Breast epithelium (tissue), 4 donors: ENCODE results near the gene EGFL7. TPM values are rescaled to one million over a fixed set of nuclear protein-coding genes. Genes with fewer than 3 reads are reported as not detected.

Experiments
- DNase-seq, 2 donors: peaks; one replicate each; pipeline ENCODE4 v3.0.0-alpha.2; 2019; ENCODE audit warnings: low spot score in 2 of 2
- H3K27ac ChIP-seq, 2 donors: fragments of 200-600 bp; sonication (generic) in 1 of 2; one replicate each; pipeline ENCODE4 v1.5.1; 2016 to 2019; ENCODE audit warnings: mild to moderate bottlenecking in 1 of 2
- H3K27me3 ChIP-seq, 2 donors: fragments of 200-600 bp; sonication (generic) in 1 of 2; one replicate each; pipeline versions ENCODE4 v1.5.1 to v1.6.0; 2017 to 2019; ENCODE audit warnings: control low read depth in 1 of 2, mild to moderate bottlenecking in 1 of 2
- H3K36me3 ChIP-seq: fragments of 200-600 bp; one replicate; pipeline ENCODE4 v1.5.1; 2019
- H3K4me1 ChIP-seq, 2 donors: fragments of 200-600 bp; sonication (generic); one replicate each; pipeline ENCODE4 v1.5.1; 2016 to 2019; ENCODE audit warnings: control low read depth in 1 of 2
- H3K4me3 ChIP-seq, 3 donors: fragments of 200-600 bp; sonication (generic); 1 replicate in 2 of 3; 2 replicates in 1 of 3; pipeline ENCODE4 v1.5.1; 2016 to 2019; ENCODE audit warnings: mild to moderate bottlenecking in 3 of 3, moderate library complexity in 2 of 3
- H3K9me3 ChIP-seq, 2 donors: fragments of 200-600 bp; sonication (generic) in 1 of 2; one replicate each; pipeline ENCODE4 v1.5.1; 2016 to 2019; ENCODE audit warnings: control low read depth in 1 of 2
- CTCF ChIP-seq, 3 donors: fragments of 450-650 bp; IDR thresholded peaks; one replicate each; pipeline ENCODE4 v1.5.1; 2016 to 2017; ENCODE audit warnings: antibody characterized with exemption in 3 of 3, mild to moderate bottlenecking in 3 of 3, moderate library complexity in 3 of 3
- POLR2A ChIP-seq: fragments of 450-650 bp; IDR thresholded peaks from one replicate; pipeline ENCODE4 v1.6.1; 2016; ENCODE audit warnings: antibody characterized with exemption, mild to moderate bottlenecking, moderate library complexity
- POLR2AphosphoS5 ChIP-seq, 3 donors: sonication (generic); formaldehyde crosslinking; IDR thresholded peaks; one replicate each; pipeline ENCODE4 v1.6.1; 2017; ENCODE audit warnings: antibody characterized with exemption in 3 of 3
- intact Hi-C: fragments of 100-400 bp; cut with DNase I; formaldehyde crosslinking; loops from one replicate; pipeline ENCODE4 v1.15.1; 2023; ENCODE audit warnings: low total_unique reads
- total RNA-seq, 3 donors: library from RNA; depleted of rRNA; stranded (reverse); fragments of >200 nt; gene quantifications; one replicate each; pipeline ENCODE4 v1.1.0, GENCODE V29; 2016

Gene EGFL7
- total RNA-seq, result 100 to 1,000 TPM in 1 of 3 donors, 10 to 100 TPM in 2; 48.9 to 138 (median 53.4) TPM

DNA sequence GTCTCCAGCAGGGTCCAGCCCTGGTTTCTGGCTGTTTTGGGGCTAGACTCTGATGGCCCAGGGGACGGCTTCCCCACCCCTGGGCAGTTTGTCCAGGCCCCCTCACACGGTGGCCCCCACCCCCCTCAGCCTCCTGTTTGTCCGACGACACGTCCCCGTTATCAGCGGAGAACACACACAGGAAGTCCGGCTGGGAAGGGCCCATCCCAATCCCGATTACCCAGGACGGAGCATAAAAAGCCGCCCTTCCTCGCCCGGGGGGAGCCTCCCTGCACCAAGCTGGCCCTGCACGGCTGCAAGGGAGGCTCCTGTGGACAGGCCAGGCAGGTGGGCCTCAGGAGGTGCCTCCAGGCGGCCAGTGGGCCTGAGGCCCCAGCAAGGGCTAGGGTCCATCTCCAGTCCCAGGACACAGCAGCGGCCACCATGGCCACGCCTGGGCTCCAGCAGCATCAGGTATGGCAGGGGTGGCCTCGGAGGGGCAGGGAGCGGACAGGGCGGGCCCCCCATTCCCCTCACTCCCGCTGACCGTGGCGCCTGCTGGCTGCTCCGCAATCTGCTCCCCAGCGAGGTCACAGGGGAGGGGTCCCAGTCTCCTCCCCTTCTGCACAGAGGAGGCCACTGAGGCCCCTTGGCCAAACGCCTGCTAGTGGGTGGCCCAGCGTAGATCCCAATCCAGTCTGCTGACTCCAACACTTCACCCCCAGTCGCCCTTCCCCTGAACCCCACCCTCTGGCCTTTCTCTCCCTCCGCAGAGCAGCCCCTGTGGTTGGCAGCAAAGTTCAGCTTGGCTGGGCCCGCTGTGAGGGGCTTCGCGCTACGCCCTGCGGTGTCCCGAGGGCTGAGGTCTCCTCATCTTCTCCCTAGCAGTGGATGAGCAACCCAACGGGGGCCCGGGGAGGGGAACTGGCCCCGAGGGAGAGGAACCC, at the start of gene EGFL7:
Gene EGFL7, plus strand, starts transcription at position 261 of the 926 bp plus-strand sequence. CDS start 5,367 bp downstream, outside the sequence.
- TF ChIP-seq POLR2AphosphoS5 (IDR thresholded peaks at IDR 0.05) (peak; percentile 17 to 85 (median 72)), POLR2A (no peak), CTCF (IDR thresholded peaks at IDR 0.05) (no peak)
- intact Hi-C loops, result no loop called here
- Histone ChIP-seq H3K4me1 (peaks cover 0 to 4% of the 10 kb centered on the region in 2 donors), H3K27ac (peak within 1 kb of the TSS; percentile 10 to 87), H3K27me3 (peaks cover 0 to 67% of the 10 kb centered on the region in 2 donors), H3K9me3 (no peaks in the 10 kb centered on the region), H3K4me3 (peak within 1 kb of the TSS; percentile 47 to 69 (median 51)), H3K36me3 (no peaks in the 10 kb centered on the region)
- DNase-seq, result no peak

- Histone ChIP-seq H3K9me3 (no peaks in the 10 kb centered on the region), H3K4me3 (no peak overlapping the region), H3K27me3 (no peaks in the 10 kb centered on the region), H3K4me1 (no peaks in the 10 kb centered on the region), H3K27ac (peak overlapping the region in 1 of 2 donors; percentile 61), H3K36me3 (no peaks in the 10 kb centered on the region)
- intact Hi-C loops, result no loop called here
- DNase-seq, result no peak
- no peak for TF ChIP-seq POLR2AphosphoS5 (IDR thresholded peaks at IDR 0.05)
- TF ChIP-seq CTCF (IDR thresholded peaks at IDR 0.05), result no peak
- TF ChIP-seq POLR2A, result no peak
Observed at GRCh38 chr9:136613824-136614371, 48.8 kb upstream of the EGFL7 start.

GRCh38 chr9:136614372-136614922, 48.3 kb upstream of the EGFL7 start:
- Histone ChIP-seq H3K27me3 (no peaks in the 10 kb centered on the region), H3K27ac (peak overlapping the region in 1 of 2 donors; percentile 61), H3K4me3 (no peak overlapping the region), H3K9me3 (no peaks in the 10 kb centered on the region), H3K4me1 (no peaks in the 10 kb centered on the region), H3K36me3 (no peaks in the 10 kb centered on the region)
- no peak for TF ChIP-seq POLR2A
- TF ChIP-seq CTCF (IDR thresholded peaks at IDR 0.05), result no peak
- peak in 1 of 3 donors; percentile 34 for TF ChIP-seq POLR2AphosphoS5 (IDR thresholded peaks at IDR 0.05)
- DNase-seq, result no peak
- intact Hi-C loops, result no loop called here

GRCh38 chr9:136614967-136615623, 47.6 kb upstream of the EGFL7 start:
- Histone ChIP-seq H3K9me3 (no peaks in the 10 kb centered on the region), H3K4me3 (no peak overlapping the region), H3K36me3 (no peaks in the 10 kb centered on the region), H3K27me3 (no peaks in the 10 kb centered on the region), H3K27ac (peak overlapping the region in 1 of 2 donors; percentile 61), H3K4me1 (peaks cover 0 to 3% of the 10 kb centered on the region in 2 donors)
- no peak for DNase-seq
- TF ChIP-seq POLR2A (no peak), POLR2AphosphoS5 (IDR thresholded peaks at IDR 0.05) (no peak), CTCF (IDR thresholded peaks at IDR 0.05) (no peak)
- intact Hi-C loops, result loop anchor here (5.0 kb wide), 1 partner anchor 712 kb away; no protein-coding TSS in a partner anchor
